ENCODE results near the gene EGLN3. TPM values are rescaled to one million over a fixed set of nuclear protein-coding genes. Genes with fewer than 3 reads are reported as not detected.

Gene EGLN3
- total RNA-seq, 1 experiment from 2014 or later, result 0.54 TPM

- no peaks in the 10 kb centered on the region for H3K36me3 Mint-ChIP-seq (ENCODE audit: insufficient read depth, unreplicated experiment)
- H3K4me1 Mint-ChIP-seq (ENCODE audit: insufficient read depth, unreplicated experiment), result no peaks in the 10 kb centered on the region
- POLR2A ChIA-PET, result no interaction called here
- DNase-seq (ENCODE audit: unreplicated experiment), result no peak
- BruUV-seq (replicated peaks), result no TSS peak
- intact Hi-C loops (cut with micrococcal nuclease), result no loop called here
- H3K9me3 Mint-ChIP-seq (ENCODE audit: unreplicated experiment), result no peaks in the 10 kb centered on the region
- no peak overlapping the region for H3K27ac Mint-ChIP-seq (ENCODE audit: low read depth, unreplicated experiment)
- H3K27me3 Mint-ChIP-seq (ENCODE audit: insufficient read depth, unreplicated experiment), result no peaks in the 10 kb centered on the region
- CTCF ChIA-PET, result no interaction called here
- TF ChIP-seq, protein P1, sequence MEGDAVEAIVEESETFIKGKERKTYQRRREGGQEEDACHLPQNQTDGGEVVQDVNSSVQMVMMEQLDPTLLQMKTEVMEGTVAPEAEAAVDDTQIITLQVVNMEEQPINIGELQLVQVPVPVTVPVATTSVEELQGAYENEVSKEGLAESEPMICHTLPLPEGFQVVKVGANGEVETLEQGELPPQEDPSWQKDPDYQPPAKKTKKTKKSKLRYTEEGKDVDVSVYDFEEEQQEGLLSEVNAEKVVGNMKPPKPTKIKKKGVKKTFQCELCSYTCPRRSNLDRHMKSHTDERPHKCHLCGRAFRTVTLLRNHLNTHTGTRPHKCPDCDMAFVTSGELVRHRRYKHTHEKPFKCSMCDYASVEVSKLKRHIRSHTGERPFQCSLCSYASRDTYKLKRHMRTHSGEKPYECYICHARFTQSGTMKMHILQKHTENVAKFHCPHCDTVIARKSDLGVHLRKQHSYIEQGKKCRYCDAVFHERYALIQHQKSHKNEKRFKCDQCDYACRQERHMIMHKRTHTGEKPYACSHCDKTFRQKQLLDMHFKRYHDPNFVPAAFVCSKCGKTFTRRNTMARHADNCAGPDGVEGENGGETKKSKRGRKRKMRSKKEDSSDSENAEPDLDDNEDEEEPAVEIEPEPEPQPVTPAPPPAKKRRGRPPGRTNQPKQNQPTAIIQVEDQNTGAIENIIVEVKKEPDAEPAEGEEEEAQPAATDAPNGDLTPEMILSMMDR (IDR thresholded peaks at IDR 0.05; ENCODE audit: unreplicated experiment), result no peak
- H3K4me3 Mint-ChIP-seq (ENCODE audit: unreplicated experiment), result no peak overlapping the region
Measured at GRCh38 chr14:33962016-33962415, 11.1 kb upstream of the EGLN3 start.

DNA sequence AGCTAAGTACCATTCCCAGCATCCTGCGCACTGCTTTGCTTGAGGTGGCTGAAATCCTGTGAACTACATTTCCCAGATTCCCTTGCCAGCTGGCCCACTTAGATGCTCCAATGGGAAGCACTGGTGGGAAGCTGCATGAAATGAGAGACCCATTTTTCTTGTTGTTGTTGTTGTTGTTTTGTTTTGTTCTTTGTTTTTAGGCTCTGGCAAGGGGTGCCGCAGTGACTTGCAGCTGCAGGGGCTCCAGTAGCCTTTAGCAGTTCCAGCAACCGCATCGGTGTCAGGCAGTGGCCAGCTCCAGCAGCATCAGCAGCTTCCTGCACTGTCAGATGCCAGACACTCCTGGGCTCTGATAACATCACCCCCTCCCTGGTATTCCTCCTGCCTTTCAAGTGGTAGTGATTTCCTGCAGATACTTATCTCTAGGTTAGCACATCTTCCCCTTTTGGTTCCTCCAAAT is 8.8 kb upstream of the EGLN3 start:
- no peak for DNase-seq (ENCODE audit: unreplicated experiment)
- BruUV-seq (replicated peaks), result no TSS peak
- Mint-ChIP-seq H3K4me1 (ENCODE audit: insufficient read depth, unreplicated experiment) (no peaks in the 10 kb centered on the region), H3K27me3 (ENCODE audit: insufficient read depth, unreplicated experiment) (no peaks in the 10 kb centered on the region), H3K27ac (ENCODE audit: low read depth, unreplicated experiment) (no peak overlapping the region), H3K9me3 (ENCODE audit: unreplicated experiment) (no peaks in the 10 kb centered on the region), H3K36me3 (ENCODE audit: insufficient read depth, unreplicated experiment) (no peaks in the 10 kb centered on the region), H3K4me3 (ENCODE audit: unreplicated experiment) (no peak overlapping the region)
- POLR2A ChIA-PET, result no interaction called here
- TF ChIP-seq, protein P1 (IDR thresholded peaks at IDR 0.05; ENCODE audit: unreplicated experiment), result no peak
- CTCF ChIA-PET, result interaction anchor here (0.6 kb wide), 1 partner anchor 1278 kb away, joined by 5 read pairs; no protein-coding TSS in a partner anchor
- intact Hi-C loops (cut with micrococcal nuclease), result no loop called here

DNA sequence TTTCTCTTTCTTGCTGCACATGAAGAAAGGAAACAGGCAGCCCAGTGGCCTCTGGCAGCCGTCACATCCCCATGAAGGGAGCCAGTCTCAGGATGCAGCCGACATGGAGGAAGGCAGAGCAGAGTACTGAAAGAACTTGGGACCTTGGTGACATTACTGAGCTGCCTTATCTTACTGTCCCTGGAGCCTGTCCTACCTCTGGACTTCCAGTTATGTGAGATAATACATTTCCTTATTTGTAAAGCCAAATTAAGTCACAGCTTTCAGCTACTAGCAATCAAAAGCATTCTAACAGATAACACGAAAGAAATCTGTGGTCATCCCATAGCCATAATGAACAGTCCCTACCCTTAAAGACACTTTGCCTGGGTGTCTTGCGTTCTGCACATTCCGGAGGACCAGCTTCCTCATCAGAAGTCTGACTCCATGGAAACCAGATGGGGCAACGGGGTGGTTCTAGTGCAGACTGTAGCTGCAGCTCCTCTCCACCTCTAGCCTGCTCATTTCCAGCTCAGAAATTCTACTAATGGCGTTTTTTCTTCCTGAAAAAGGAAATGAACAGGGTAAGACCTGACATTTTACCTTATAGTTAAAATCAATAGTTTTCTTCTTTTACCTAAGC is 7.8 kb upstream of the EGLN3 start:
- H3K27me3 Mint-ChIP-seq (ENCODE audit: insufficient read depth, unreplicated experiment), result no peaks in the 10 kb centered on the region
- no peaks in the 10 kb centered on the region for H3K36me3 Mint-ChIP-seq (ENCODE audit: insufficient read depth, unreplicated experiment)
- TF ChIP-seq, protein P1 (IDR thresholded peaks at IDR 0.05; ENCODE audit: unreplicated experiment), result no peak
- no peaks in the 10 kb centered on the region for H3K9me3 Mint-ChIP-seq (ENCODE audit: unreplicated experiment)
- ChIA-PET POLR2A (no interaction called here), CTCF (interaction anchor here (1.1 kb wide), 1 partner anchor 268 kb away, joined by 3 read pairs; no protein-coding TSS in a partner anchor)
- H3K4me3 Mint-ChIP-seq (ENCODE audit: unreplicated experiment), result no peak overlapping the region
- no peaks in the 10 kb centered on the region for H3K4me1 Mint-ChIP-seq (ENCODE audit: insufficient read depth, unreplicated experiment)
- BruUV-seq (replicated peaks), result no TSS peak
- H3K27ac Mint-ChIP-seq (ENCODE audit: low read depth, unreplicated experiment), result no peak overlapping the region
- no peak for DNase-seq (ENCODE audit: unreplicated experiment)
- intact Hi-C loops (cut with micrococcal nuclease), result no loop called here

DNA sequence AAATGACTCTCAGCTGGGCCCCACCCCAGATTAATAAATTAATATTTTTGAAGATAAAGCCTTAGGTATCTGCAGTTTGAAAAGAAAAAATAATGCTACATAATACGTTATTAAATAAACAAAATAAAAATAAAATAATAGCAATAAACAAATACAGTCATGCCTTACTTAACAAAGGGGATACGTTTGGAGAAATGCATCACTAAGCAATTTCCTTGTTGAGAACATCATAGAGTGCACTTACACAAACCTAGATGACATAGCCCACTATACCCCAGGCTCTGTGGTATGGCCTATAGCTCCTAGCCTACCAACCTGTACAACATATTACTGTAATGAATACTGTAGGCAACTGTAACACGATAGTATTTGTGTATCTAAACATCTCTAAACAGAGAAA is 7.1 kb upstream of the EGLN3 start:
- Mint-ChIP-seq H3K4me1 (ENCODE audit: insufficient read depth, unreplicated experiment) (no peaks in the 10 kb centered on the region), H3K27me3 (ENCODE audit: insufficient read depth, unreplicated experiment) (no peaks in the 10 kb centered on the region), H3K9me3 (ENCODE audit: unreplicated experiment) (no peaks in the 10 kb centered on the region), H3K27ac (ENCODE audit: low read depth, unreplicated experiment) (no peak overlapping the region), H3K4me3 (ENCODE audit: unreplicated experiment) (no peak overlapping the region), H3K36me3 (ENCODE audit: insufficient read depth, unreplicated experiment) (no peaks in the 10 kb centered on the region)
- intact Hi-C loops (cut with micrococcal nuclease), result no loop called here
- DNase-seq (ENCODE audit: unreplicated experiment), result no peak
- TF ChIP-seq, protein P1 (IDR thresholded peaks at IDR 0.05; ENCODE audit: unreplicated experiment), result no peak
- ChIA-PET CTCF (interaction anchor here (0.6 to 1.4 kb wide), 3 partner anchors 25 to 681 kb away, joined by 3 to 4 read pairs (median 3); no protein-coding TSS in a partner anchor), POLR2A (no interaction called here)
- no TSS peak for BruUV-seq (replicated peaks)
